Endothelial cell of umbilical vein (primary cell): ENCODE data around the gene SLC5A6.

Experiments used
- CTCF ChIP-seq, 2 donors: IDR thresholded peaks; 1 replicate in 1 of 2; 2 replicates in 1 of 2; pipeline ENCODE4 v1.5.1; 2011; ENCODE audit warnings: low read length in 2 of 2, mild to moderate bottlenecking in 2 of 2, moderate library complexity in 2 of 2, control low read depth in 1 of 2, inconsistent platforms in 1 of 2, low read depth in 1 of 2; ENCODE audit not compliant: insufficient read depth in 1 of 2; ENCODE audit errors: extremely low read depth in 1 of 2
- EZH2 ChIP-seq: IDR thresholded peaks from 2 replicates; pipeline ENCODE4 v1.6.1; 2012; ENCODE audit warnings: borderline replicate concordance, low read depth, mild to moderate bottlenecking, moderate library complexity, low read length, inconsistent platforms; ENCODE audit not compliant: severe bottlenecking
- JUN ChIP-seq: IDR thresholded peaks from 2 replicates; pipeline ENCODE4 v1.6.1; 2011; ENCODE audit warnings: borderline replicate concordance, low read depth; ENCODE audit not compliant: insufficient read length, insufficient read depth
- MAX ChIP-seq: IDR thresholded peaks from 2 replicates; pipeline ENCODE4 v1.6.1; 2011; ENCODE audit not compliant: insufficient read depth, insufficient read length
- POLR2A ChIP-seq: IDR thresholded peaks from 2 replicates; pipeline ENCODE4 v1.6.1; 2012; ENCODE audit warnings: low read depth, mild to moderate bottlenecking, control low read depth, low read length

GRCh38 chr2:27255660-27256059 lies 43.6 kb upstream of the SLC5A6 start:
- TF ChIP-seq CTCF (IDR thresholded peaks at IDR 0.05; ENCODE audit: extremely low read depth in 1 of 2, insufficient read depth in 1 of 2, low read depth in 1 of 2, low read length in 2 of 2) (no peak), POLR2A (no peak), EZH2 (no peak), JUN (peak; percentile 26), MAX (no peak)
